ENCODE measurements around the gene RPS27A.
A peak's percentile ranks its signal among the peaks of the same experiment; 100 is the strongest.
"Not testable (repeated sequence)": the region's sequence is repeated elsewhere in the genome, so short reads cannot be mapped to it uniquely, and the experiment has no call there.

RPS27A gene

GRCh38 chr2:55280851-55281546 lies 48.5 kb downstream of the RPS27A start:
- peaks cover 20% of the 10 kb centered on the region for H3K4me1 ChIP-seq (ENCODE audit: control insufficient read depth, insufficient read depth, low read length)
- H3K9me3 ChIP-seq (ENCODE audit: control insufficient read depth, insufficient read depth, low read length); H3K9ac ChIP-seq (ENCODE audit: low read depth, low read length); H3K36me3 ChIP-seq (ENCODE audit: control insufficient read depth, insufficient read depth, low read length); H3K27me3 ChIP-seq (ENCODE audit: control insufficient read depth, insufficient read depth, low read length); H3K4me3 ChIP-seq (ENCODE audit: low read depth, low read length): not testable (repeated sequence)

- Histone ChIP-seq H3K27me3 (ENCODE audit: control insufficient read depth, insufficient read depth, low read length) (no peaks in the 10 kb centered on the region), H3K9me3 (ENCODE audit: control insufficient read depth, insufficient read depth, low read length) (no peaks in the 10 kb centered on the region), H3K4me3 (ENCODE audit: low read depth, low read length) (peak overlapping the region; percentile 80), H3K36me3 (ENCODE audit: control insufficient read depth, insufficient read depth, low read length) (peaks cover 3% of the 10 kb centered on the region), H3K9ac (ENCODE audit: low read depth, low read length) (peak overlapping the region; percentile 93), H3K4me1 (ENCODE audit: control insufficient read depth, insufficient read depth, low read length) (peaks cover 20% of the 10 kb centered on the region)
Observed at GRCh38 chr2:55282110-55282917, 49.8 kb downstream of the RPS27A start.

DNA sequence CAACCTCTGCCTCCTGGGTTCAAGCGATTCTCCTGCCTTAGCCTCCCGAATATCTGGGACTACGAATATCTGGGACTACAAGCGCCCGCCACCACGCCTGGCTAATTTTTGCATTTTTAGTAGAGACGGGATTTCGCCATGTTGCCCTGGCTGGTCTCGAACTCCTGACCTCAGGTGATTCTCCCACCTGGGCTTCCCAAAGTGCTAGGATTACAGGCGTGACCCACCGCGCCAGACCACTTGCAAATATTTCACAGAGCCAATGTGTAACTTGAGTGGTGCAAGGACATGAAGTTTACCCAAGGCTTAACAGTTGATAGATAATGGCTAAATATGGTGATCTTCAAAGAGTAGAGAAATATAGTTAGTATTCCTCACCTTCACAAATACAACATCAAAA lies 50.6 kb downstream of the RPS27A start:
- Histone ChIP-seq H3K27me3 (ENCODE audit: control insufficient read depth, insufficient read depth, low read length) (no peaks in the 10 kb centered on the region), H3K9me3 (ENCODE audit: control insufficient read depth, insufficient read depth, low read length) (no peaks in the 10 kb centered on the region), H3K4me3 (ENCODE audit: low read depth, low read length) (peak overlapping the region; percentile 80), H3K4me1 (ENCODE audit: control insufficient read depth, insufficient read depth, low read length) (peaks cover 20% of the 10 kb centered on the region), H3K9ac (ENCODE audit: low read depth, low read length) (no peak overlapping the region), H3K36me3 (ENCODE audit: control insufficient read depth, insufficient read depth, low read length) (peaks cover 3% of the 10 kb centered on the region)
